GM12878 (cell line): ENCODE results near the gene CGB2. TPM values are rescaled to one million over a fixed set of nuclear protein-coding genes. Genes with fewer than 3 reads are reported as not detected.

Experiments used
- ATAC-seq: fragments of 200-7000 bp; cut with Tn5 transposase; 3 replicates; pipeline ENCODE4 v1.9.1; 2020; ENCODE audit warnings: mild to moderate bottlenecking, moderate library complexity
- BruUV-seq: library from RNA; stranded (reverse); fragments of 400-500 nt; replicated peaks from 2 replicates; lab custom pipeline; 2021; lab: Mats Ljungman, UMichigan
- CTCF ChIA-PET: fragments of 300-600 bp; sonication (Branson Sonifier 250); formaldehyde crosslinking; extraction: SDS; loops from one replicate; lab custom pipeline; 2021; ENCODE audit warnings: inconsistent platforms; lab: Yijun Ruan, JAX
- POLR2A ChIA-PET: fragments of 350-600 bp; formaldehyde crosslinking; extraction: SDS; loops from one replicate; lab custom pipeline; 2021; ENCODE audit warnings: inconsistent platforms; lab: Charles Lee
- RAD21 ChIA-PET: fragments of 300-600 bp; sonication (Branson Sonifier 250); formaldehyde crosslinking; loops from one replicate; lab custom pipeline; 2023; ENCODE audit warnings: antibody characterized with exemption; ENCODE audit not compliant: unreplicated experiment; lab: Charles Lee
- SMC1A ChIA-PET: fragments of 300-600 bp; sonication (Branson Sonifier 250); formaldehyde crosslinking; loops from one replicate; lab custom pipeline; 2023; ENCODE audit not compliant: unreplicated experiment, uncharacterized antibody; lab: Charles Lee
- DNase-seq: peaks from one replicate; pipeline ENCODE4 v3.0.0-alpha.2; 2011; ENCODE audit warnings: low read depth, low spot score
- FAIRE-seq: peaks from 3 replicates; lab custom pipeline; 2011; peaks lifted over from hg19 to GRCh38; lab: Jason Lieb, UNC
- H2AFZ ChIP-seq: 2 replicates; pipeline ENCODE4 v1.6.0; 2011; ENCODE audit warnings: low read depth, low read length, control low read depth; ENCODE audit not compliant: control insufficient read depth
- H3K27ac ChIP-seq: 2 replicates; pipeline ENCODE4 v1.5.1; 2011; ENCODE audit warnings: control low read depth; ENCODE audit not compliant: control insufficient read depth, insufficient read depth
- H3K27me3 ChIP-seq, 2 experiments: replicated peaks in 1 of 2; 2 replicates each; pipeline versions ENCODE4 v1.6.0 to v1.6.1; 2011; ENCODE audit warnings: low read length in 1 of 2; ENCODE audit not compliant: control insufficient read depth in 2 of 2, insufficient read depth in 2 of 2
- H3K36me3 ChIP-seq, 2 experiments: 2 replicates each; pipeline ENCODE4 v1.5.1; 2011; ENCODE audit warnings: low read length in 1 of 2; ENCODE audit not compliant: control insufficient read depth in 2 of 2, insufficient read depth in 2 of 2
- H3K4me1 ChIP-seq: 2 replicates; pipeline ENCODE4 v1.6.1; 2011; ENCODE audit warnings: mild to moderate bottlenecking, low read length, moderate library complexity, mixed read lengths; ENCODE audit not compliant: control insufficient read depth, insufficient read depth
- H3K4me2 ChIP-seq: 2 replicates; pipeline ENCODE4 v1.6.0; 2011; ENCODE audit warnings: control low read depth; ENCODE audit not compliant: control insufficient read depth, insufficient read depth
- H3K4me3 ChIP-seq: fragments of 200-600 bp; sonication (generic); 2 replicates; pipeline ENCODE4 v1.5.1; 2016
- H3K79me2 ChIP-seq: 2 replicates; pipeline ENCODE4 v1.6.0; 2011; ENCODE audit warnings: low read length; ENCODE audit not compliant: control insufficient read depth, insufficient read depth
- H3K9ac ChIP-seq: 2 replicates; pipeline ENCODE4 v1.8.0; 2011; ENCODE audit warnings: low read length, control low read depth, mixed read lengths; ENCODE audit not compliant: control insufficient read depth, insufficient read depth
- H3K9me3 ChIP-seq: replicated peaks from 3 replicates; pipeline ENCODE4 v1.5.1; 2011; ENCODE audit warnings: mild to moderate bottlenecking, low read length; ENCODE audit not compliant: control insufficient read depth, insufficient read depth
- H4K20me1 ChIP-seq: 2 replicates; pipeline ENCODE4 v1.6.0; 2011; ENCODE audit not compliant: control insufficient read depth, insufficient read depth
- BACH1 ChIP-seq: fragments of 450-650 bp; IDR thresholded peaks from 2 replicates; pipeline ENCODE4 v1.6.1; 2017; ENCODE audit warnings: mild to moderate bottlenecking, borderline replicate concordance
- MXI1 ChIP-seq: fragments of 150-350 bp; IDR thresholded peaks from 2 replicates; pipeline ENCODE4 v1.6.1; 2011; ENCODE audit warnings: low read depth, mild to moderate bottlenecking, inconsistent platforms, low read length, improper control_type of control experiment
- MYC ChIP-seq: IDR thresholded peaks from 2 replicates; pipeline ENCODE4 v1.6.1; 2011; ENCODE audit warnings: mild to moderate bottlenecking, low read length, moderate library complexity, inconsistent platforms; ENCODE audit not compliant: insufficient read depth, insufficient replicate concordance, insufficient read length, severe bottlenecking
- NR2C1 ChIP-seq: fragments of 450-650 bp; IDR thresholded peaks from 2 replicates; pipeline ENCODE4 v1.6.1; 2017; ENCODE audit warnings: antibody characterized with exemption, mild to moderate bottlenecking, moderate library complexity
- RB1 ChIP-seq: fragments of 450-650 bp; formaldehyde crosslinking; IDR thresholded peaks from 2 replicates; pipeline ENCODE4 v1.6.1; 2017; ENCODE audit warnings: mild to moderate bottlenecking, borderline replicate concordance
- SMARCA5 ChIP-seq: fragments of 450-650 bp; IDR thresholded peaks from 2 replicates; pipeline ENCODE4 v1.6.1; 2017; ENCODE audit warnings: mild to moderate bottlenecking
- SPI1 ChIP-seq: IDR thresholded peaks from 2 replicates; pipeline ENCODE4 v1.6.1; 2011; ENCODE audit warnings: low read depth, mild to moderate bottlenecking, low read length, moderate library complexity, borderline replicate concordance; ENCODE audit not compliant: insufficient read depth
- SUZ12 ChIP-seq: fragments of 200-600 bp; sonication (generic); IDR thresholded peaks from one replicate; pipeline ENCODE4 v1.6.1; 2018; ENCODE audit warnings: antibody characterized with exemption, mild to moderate bottlenecking; ENCODE audit not compliant: unreplicated experiment
- TBL1XR1 ChIP-seq: IDR thresholded peaks from 2 replicates; pipeline ENCODE4 v1.6.1; 2012; ENCODE audit warnings: low read depth, low read length, improper control_type of control experiment
- ZNF207 ChIP-seq: fragments of 450-650 bp; IDR thresholded peaks from 2 replicates; pipeline ENCODE4 v1.6.1; 2014; ENCODE audit warnings: antibody characterized with exemption, mild to moderate bottlenecking, borderline replicate concordance
- ZNF274 ChIP-seq: IDR thresholded peaks from one replicate; pipeline ENCODE4 v1.8.0; 2011; ENCODE audit not compliant: insufficient read length, insufficient read depth
- ZSCAN29 ChIP-seq: fragments of 450-650 bp; IDR thresholded peaks from 2 replicates; pipeline ENCODE4 v1.6.1; 2017; ENCODE audit warnings: mild to moderate bottlenecking, moderate library complexity
- WGBS: methylation state at CpG from one replicate; pipeline ENCODE4 v1.1.6; 2016; ENCODE audit warnings: low lambda C conversion rate; ENCODE audit not compliant: insufficient replicate concordance, insufficient coverage; ENCODE audit errors: missing lambda C conversion rate; 5-methylcytosine and 5-hydroxymethylcytosine counted together
- in situ Hi-C: fragments of 300-500 bp; cut with MboI; formaldehyde crosslinking; loops from 9 replicates; pipeline ENCODE4 v1.14.3; 2018; ENCODE audit warnings: mixed read lengths
- intact Hi-C: fragments of 100-400 bp; cut with micrococcal nuclease; formaldehyde crosslinking; loops from one replicate; pipeline ENCODE4 v1.14.2; 2022; ENCODE audit not compliant: unreplicated experiment
- polyA plus RNA-seq, 11 experiments: library from polyadenylated mRNA; depleted of rRNA in 4 of 11; unstranded in 6 of 11; stranded (reverse) in 5 of 11; fragments of >200 nt; fragmentation: Nextera tagmentation in 4 of 11; fragmentation: Illumina TruSeq in 1 of 11; extraction: Ambion mirVana in 4 of 11; extraction: Trizol in 1 of 11; gene quantifications; 1 replicate in 1 of 11; 2 replicates in 10 of 11; pipeline versions ENCODE4 v1.2.1 to v1.2.3, GENCODE V29; 2011 to 2016; ENCODE audit warnings: inconsistent platforms in 2 of 11, missing spikeins in 2 of 11, low read depth in 1 of 11
- total RNA-seq, 4 experiments: library from RNA; depleted of rRNA in 3 of 4; stranded (reverse); fragments of >200 nt in 3 of 4; fragmentation: Illumina TruSeq in 1 of 4; extraction: Trizol in 1 of 4; gene quantifications; 2 replicates each; pipeline versions ENCODE4 v1.2.1 to v1.2.3, GENCODE V29; 2013 to 2021
- TF ChIP-seq, protein P1 (sequence below): fragments of 450-650 bp; IDR thresholded peaks from 2 replicates; pipeline ENCODE4 v1.6.1; 2017; ENCODE audit warnings: mild to moderate bottlenecking, moderate library complexity

Gene CGB2
- total and polyA plus RNA-seq, 10 of the 15 experiments (the other 5 are each of a cell fraction or from before 2014, with no cell fraction given) = 0.20 to 0.37 TPM; not detected in 8

DNA sequence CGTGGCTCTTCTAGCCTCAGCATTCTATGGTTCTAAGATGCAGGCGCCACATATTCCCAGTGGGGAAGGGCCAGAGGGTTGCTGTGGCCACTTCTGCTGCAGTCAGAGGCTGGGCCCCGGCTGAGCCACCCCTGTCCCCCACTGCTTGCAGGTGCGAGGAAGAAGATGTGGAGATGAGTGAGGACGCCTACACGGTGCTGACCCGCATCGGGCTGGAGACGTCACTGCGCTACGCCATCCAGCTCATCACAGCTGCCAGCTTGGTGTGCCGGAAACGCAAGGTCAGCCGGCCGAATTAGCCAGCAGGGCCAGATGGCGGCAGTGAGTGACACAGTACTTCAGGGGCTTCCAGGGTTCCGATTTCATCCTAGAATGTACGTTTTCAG lies 16.8 kb upstream of the CGB2 start:
- H3K4me1 ChIP-seq = peaks cover 5% of the 10 kb centered on the region
- no peak overlapping the region for H3K27ac ChIP-seq
- WGBS = 95% methylated on average over 18 of the region's 18 CpGs
- no peaks in the 10 kb centered on the region for H3K9me3 ChIP-seq
- ChIA-PET POLR2A (no interaction called here), RAD21 (no interaction called here), SMC1A (no interaction called here), CTCF (no interaction called here)
- no peak overlapping the region for H3K4me3 ChIP-seq
- TF ChIP-seq TBL1XR1 (no peak), SPI1 (no peak), ZSCAN29 (no peak), SMARCA5 (no peak), RB1 (no peak), NR2C1 (no peak), ZNF207 (no peak), MYC (no peak), ZNF274 (no peak), BACH1 (no peak), MXI1 (no peak), SUZ12 (no peak)
- TF ChIP-seq, protein P1, sequence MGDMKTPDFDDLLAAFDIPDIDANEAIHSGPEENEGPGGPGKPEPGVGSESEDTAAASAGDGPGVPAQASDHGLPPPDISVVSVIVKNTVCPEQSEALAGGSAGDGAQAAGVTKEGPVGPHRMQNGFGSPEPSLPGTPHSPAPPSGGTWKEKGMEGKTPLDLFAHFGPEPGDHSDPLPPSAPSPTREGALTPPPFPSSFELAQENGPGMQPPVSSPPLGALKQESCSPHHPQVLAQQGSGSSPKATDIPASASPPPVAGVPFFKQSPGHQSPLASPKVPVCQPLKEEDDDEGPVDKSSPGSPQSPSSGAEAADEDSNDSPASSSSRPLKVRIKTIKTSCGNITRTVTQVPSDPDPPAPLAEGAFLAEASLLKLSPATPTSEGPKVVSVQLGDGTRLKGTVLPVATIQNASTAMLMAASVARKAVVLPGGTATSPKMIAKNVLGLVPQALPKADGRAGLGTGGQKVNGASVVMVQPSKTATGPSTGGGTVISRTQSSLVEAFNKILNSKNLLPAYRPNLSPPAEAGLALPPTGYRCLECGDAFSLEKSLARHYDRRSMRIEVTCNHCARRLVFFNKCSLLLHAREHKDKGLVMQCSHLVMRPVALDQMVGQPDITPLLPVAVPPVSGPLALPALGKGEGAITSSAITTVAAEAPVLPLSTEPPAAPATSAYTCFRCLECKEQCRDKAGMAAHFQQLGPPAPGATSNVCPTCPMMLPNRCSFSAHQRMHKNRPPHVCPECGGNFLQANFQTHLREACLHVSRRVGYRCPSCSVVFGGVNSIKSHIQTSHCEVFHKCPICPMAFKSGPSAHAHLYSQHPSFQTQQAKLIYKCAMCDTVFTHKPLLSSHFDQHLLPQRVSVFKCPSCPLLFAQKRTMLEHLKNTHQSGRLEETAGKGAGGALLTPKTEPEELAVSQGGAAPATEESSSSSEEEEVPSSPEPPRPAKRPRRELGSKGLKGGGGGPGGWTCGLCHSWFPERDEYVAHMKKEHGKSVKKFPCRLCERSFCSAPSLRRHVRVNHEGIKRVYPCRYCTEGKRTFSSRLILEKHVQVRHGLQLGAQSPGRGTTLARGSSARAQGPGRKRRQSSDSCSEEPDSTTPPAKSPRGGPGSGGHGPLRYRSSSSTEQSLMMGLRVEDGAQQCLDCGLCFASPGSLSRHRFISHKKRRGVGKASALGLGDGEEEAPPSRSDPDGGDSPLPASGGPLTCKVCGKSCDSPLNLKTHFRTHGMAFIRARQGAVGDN = no peak
- H4K20me1 ChIP-seq = no peaks in the 10 kb centered on the region
- H3K79me2 ChIP-seq = no peaks in the 10 kb centered on the region
- no peak overlapping the region for H3K4me2 ChIP-seq
- ATAC-seq (no peak), DNase-seq (no peak), FAIRE-seq (no peak)
- intact Hi-C loops = no loop called here
- peaks cover 3 to 12% of the 10 kb centered on the region in 2 experiments; a peak in 3 of 4 replicates for H3K36me3 ChIP-seq
- no TSS peak for BruUV-seq
- H3K27me3 ChIP-seq = no peaks in the 10 kb centered on the region
- no peak overlapping the region for H3K9ac ChIP-seq
- in situ Hi-C loops = no loop called here
- no peak overlapping the region for H2AFZ ChIP-seq
